HepG2 (cell line): ENCODE measurements around the gene GPR15LG. TPM values are rescaled to one million over a fixed set of nuclear protein-coding genes. Genes with fewer than 3 reads are reported as not detected.

Experiments
- CBX1 ChIP-seq: IDR thresholded peaks from one replicate; pipeline ENCODE4 v1.6.1; 2016; ENCODE audit warnings: antibody characterized with exemption, low read depth
- JUNB ChIP-seq: sonication (generic); formaldehyde crosslinking; IDR thresholded peaks from 2 replicates; pipeline ENCODE4 v1.8.0; 2022; ENCODE audit warnings: missing genetic modification reagents, mild to moderate bottlenecking, borderline replicate concordance
- STAT5B ChIP-seq: sonication (generic); formaldehyde crosslinking; IDR thresholded peaks from 2 replicates; pipeline ENCODE4 v1.4.0; 2020; ENCODE audit warnings: missing genetic modification reagents
- ZNF282 ChIP-seq: fragments of 450-650 bp; IDR thresholded peaks from 2 replicates; pipeline ENCODE4 v1.6.1; 2018; ENCODE audit not compliant: partially characterized antibody
- ZNF430 ChIP-seq: sonication (generic); formaldehyde crosslinking; IDR thresholded peaks from 2 replicates; pipeline ENCODE4 v1.9.0; 2021; ENCODE audit warnings: mild to moderate bottlenecking, missing genetic modification reagents
- ZNF562 ChIP-seq: sonication (generic); formaldehyde crosslinking; IDR thresholded peaks from 2 replicates; pipeline ENCODE4 v1.8.0; 2022; ENCODE audit warnings: missing genetic modification reagents, borderline replicate concordance
- polyA plus RNA-seq, 8 experiments: library from polyadenylated mRNA; depleted of rRNA in 3 of 8; stranded (reverse) in 7 of 8; unstranded in 1 of 8; fragments of >200 nt; fragmentation: Illumina TruSeq in 4 of 8; extraction: Trizol in 4 of 8; gene quantifications; 2 replicates each; pipeline versions ENCODE4 v1.2.1 to v1.2.3, GENCODE V29; 2011 to 2016; ENCODE audit warnings: low read depth in 4 of 8, missing spikeins in 1 of 8, mixed read lengths in 1 of 8; ENCODE audit not compliant: insufficient read depth in 1 of 8
- total RNA-seq, 5 experiments: library from RNA; depleted of rRNA; stranded (reverse); fragments of >200 nt; fragmentation: Illumina TruSeq; extraction: Trizol; gene quantifications; 2 replicates each; pipeline ENCODE4 v1.2.3, GENCODE V29; 2016; ENCODE audit warnings: low read depth in 1 of 5
- TF ChIP-seq, protein P1 (sequence below): sonication (generic); formaldehyde crosslinking; IDR thresholded peaks from 2 replicates; pipeline ENCODE4 v1.5.0; 2020; ENCODE audit warnings: missing genetic modification reagents
- TF ChIP-seq, protein P2 (sequence below): sonication (generic); formaldehyde crosslinking; IDR thresholded peaks from 2 replicates; pipeline ENCODE4; 2020; ENCODE audit warnings: missing genetic modification reagents, mild to moderate bottlenecking, borderline replicate concordance
- TF ChIP-seq, protein P3 (sequence below): sonication (generic); formaldehyde crosslinking; IDR thresholded peaks from 2 replicates; pipeline ENCODE4 v1.8.0; 2022; ENCODE audit warnings: missing genetic modification reagents, mild to moderate bottlenecking, borderline replicate concordance

The GPR15LG gene
- total and polyA plus RNA-seq, 2 of the 13 experiments (the other 11 are each of a cell fraction or from before 2014, with no cell fraction given) = not detected

DNA sequence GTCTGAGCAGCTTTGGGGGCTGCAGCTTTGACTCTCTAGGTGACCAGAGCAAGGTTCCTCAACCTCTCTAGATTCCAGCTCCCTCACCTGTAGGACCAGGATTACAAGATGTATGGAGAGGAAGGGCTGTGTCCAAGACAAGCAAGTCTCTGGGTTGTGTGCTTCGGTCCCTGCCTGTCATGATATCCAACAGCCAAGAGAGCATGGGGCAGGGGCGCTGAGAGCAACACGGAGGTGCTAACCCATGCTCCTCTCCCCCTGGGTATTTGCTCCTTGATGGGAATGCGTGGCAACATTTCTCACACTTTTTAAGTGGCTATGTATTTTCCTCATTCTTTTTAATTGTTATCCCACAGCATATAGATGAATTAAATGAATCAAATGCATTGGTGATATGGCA lies 31.0 kb downstream of the GPR15LG start (continued):
- TF ChIP-seq JUNB (CRISPR knock-in tag) (no peak), ZNF562 (no peak), STAT5B (CRISPR knock-in tag) (no peak), ZNF282 (no peak), ZNF430 (no peak), CBX1 (no peak)
- TF ChIP-seq, protein P1, sequence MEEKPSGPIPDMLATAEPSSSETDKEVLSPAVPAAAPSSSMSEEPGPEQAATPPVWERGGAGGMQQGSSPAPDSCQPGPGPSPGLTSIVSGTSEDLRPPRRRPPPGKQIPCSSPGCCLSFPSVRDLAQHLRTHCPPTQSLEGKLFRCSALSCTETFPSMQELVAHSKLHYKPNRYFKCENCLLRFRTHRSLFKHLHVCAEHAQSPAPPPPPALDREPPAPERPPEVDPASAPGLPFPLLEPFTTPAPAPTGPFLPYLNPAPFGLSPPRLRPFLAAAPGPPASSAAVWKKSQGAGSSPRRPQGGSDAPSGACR (CRISPR knock-in tag) = no peak
- TF ChIP-seq, protein P2, sequence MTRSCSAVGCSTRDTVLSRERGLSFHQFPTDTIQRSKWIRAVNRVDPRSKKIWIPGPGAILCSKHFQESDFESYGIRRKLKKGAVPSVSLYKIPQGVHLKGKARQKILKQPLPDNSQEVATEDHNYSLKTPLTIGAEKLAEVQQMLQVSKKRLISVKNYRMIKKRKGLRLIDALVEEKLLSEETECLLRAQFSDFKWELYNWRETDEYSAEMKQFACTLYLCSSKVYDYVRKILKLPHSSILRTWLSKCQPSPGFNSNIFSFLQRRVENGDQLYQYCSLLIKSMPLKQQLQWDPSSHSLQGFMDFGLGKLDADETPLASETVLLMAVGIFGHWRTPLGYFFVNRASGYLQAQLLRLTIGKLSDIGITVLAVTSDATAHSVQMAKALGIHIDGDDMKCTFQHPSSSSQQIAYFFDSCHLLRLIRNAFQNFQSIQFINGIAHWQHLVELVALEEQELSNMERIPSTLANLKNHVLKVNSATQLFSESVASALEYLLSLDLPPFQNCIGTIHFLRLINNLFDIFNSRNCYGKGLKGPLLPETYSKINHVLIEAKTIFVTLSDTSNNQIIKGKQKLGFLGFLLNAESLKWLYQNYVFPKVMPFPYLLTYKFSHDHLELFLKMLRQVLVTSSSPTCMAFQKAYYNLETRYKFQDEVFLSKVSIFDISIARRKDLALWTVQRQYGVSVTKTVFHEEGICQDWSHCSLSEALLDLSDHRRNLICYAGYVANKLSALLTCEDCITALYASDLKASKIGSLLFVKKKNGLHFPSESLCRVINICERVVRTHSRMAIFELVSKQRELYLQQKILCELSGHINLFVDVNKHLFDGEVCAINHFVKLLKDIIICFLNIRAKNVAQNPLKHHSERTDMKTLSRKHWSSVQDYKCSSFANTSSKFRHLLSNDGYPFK (CRISPR knock-in tag) = no peak
- TF ChIP-seq, protein P3, sequence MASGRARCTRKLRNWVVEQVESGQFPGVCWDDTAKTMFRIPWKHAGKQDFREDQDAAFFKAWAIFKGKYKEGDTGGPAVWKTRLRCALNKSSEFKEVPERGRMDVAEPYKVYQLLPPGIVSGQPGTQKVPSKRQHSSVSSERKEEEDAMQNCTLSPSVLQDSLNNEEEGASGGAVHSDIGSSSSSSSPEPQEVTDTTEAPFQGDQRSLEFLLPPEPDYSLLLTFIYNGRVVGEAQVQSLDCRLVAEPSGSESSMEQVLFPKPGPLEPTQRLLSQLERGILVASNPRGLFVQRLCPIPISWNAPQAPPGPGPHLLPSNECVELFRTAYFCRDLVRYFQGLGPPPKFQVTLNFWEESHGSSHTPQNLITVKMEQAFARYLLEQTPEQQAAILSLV (CRISPR knock-in tag) = no peak
